ENCODE data around the gene INAFM2. TPM values are rescaled to one million over a fixed set of nuclear protein-coding genes. Genes with fewer than 3 reads are reported as not detected.

Gene INAFM2
- total and polyA plus RNA-seq, 2 experiments from 2014 or later: 186 to 217 TPM

DNA sequence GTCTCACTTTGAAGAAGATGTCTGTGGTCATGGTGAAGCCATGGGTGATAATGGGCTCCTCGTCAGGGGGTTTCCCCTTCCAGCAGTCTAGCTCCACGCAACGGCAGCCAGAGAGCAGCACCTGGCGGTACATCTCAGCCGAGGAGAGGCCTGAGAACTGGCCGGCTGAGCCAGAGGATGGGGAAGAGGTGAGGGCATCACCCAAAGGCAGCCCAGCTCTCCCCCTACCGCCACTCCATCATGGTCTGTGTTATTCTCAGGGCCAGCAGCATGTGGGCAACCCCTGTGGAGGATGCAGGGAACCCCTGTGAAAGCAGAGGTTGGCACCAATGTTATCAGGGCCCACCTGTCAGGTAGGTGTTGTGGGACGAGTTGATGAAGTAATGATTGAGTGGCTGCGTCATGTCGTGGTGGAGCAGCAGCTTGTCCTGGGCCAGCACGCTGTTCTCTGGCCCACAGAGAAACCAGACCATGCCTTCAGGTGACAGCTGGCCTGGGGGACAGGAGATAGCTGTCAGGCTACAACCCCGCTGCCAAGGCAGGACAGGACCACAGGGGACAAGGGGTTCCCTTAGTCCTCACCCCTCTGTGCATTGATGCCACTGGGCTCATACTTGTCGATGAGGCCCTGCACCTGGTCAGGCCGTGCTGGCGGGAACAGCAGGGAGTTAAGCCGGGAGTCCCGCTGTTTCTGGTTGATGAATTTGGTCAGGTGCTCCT lies 25.1 kb upstream of the INAFM2 start:
- no peak for DNase-seq (ENCODE audit: low read depth in 1 of 2, low spot score in 1 of 2)
- TF ChIP-seq, protein P1, sequence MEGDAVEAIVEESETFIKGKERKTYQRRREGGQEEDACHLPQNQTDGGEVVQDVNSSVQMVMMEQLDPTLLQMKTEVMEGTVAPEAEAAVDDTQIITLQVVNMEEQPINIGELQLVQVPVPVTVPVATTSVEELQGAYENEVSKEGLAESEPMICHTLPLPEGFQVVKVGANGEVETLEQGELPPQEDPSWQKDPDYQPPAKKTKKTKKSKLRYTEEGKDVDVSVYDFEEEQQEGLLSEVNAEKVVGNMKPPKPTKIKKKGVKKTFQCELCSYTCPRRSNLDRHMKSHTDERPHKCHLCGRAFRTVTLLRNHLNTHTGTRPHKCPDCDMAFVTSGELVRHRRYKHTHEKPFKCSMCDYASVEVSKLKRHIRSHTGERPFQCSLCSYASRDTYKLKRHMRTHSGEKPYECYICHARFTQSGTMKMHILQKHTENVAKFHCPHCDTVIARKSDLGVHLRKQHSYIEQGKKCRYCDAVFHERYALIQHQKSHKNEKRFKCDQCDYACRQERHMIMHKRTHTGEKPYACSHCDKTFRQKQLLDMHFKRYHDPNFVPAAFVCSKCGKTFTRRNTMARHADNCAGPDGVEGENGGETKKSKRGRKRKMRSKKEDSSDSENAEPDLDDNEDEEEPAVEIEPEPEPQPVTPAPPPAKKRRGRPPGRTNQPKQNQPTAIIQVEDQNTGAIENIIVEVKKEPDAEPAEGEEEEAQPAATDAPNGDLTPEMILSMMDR (IDR thresholded peaks at IDR 0.05; ENCODE audit: low read depth, low read length): no peak
- Histone ChIP-seq H3K4me3 (no peak overlapping the region), H3K4me1 (ENCODE audit: low read depth) (peaks cover 64% of the 10 kb centered on the region), H3K9me3 (ENCODE audit: low read depth) (no peaks in the 10 kb centered on the region), H3K27me3 (no peaks in the 10 kb centered on the region), H3K27ac (no peak overlapping the region), H3K36me3 (no peaks in the 10 kb centered on the region)

DNA sequence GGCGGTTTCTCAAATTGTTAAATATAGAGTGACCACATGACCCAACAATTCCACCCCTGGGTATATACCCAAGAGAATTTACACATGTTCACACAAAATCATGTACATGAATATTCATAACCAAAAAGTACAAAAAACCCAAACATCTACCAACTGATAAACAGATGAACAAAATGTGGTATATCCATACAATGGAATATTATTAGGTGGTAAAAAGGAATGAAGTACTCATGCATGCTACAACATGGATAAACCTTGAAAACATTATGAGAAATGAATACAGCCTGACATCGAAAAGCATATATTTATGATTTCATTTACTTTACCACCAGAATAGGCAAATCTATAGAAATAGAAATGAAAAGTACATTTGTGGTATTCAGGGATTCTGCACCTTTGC lies 23.1 kb upstream of the INAFM2 start:
- TF ChIP-seq, protein P1 (IDR thresholded peaks at IDR 0.05; ENCODE audit: low read depth, low read length): no peak
- H3K27ac ChIP-seq: peak overlapping the region; percentile 97
- DNase-seq (ENCODE audit: low read depth in 1 of 2, low spot score in 1 of 2): no peak

DNA sequence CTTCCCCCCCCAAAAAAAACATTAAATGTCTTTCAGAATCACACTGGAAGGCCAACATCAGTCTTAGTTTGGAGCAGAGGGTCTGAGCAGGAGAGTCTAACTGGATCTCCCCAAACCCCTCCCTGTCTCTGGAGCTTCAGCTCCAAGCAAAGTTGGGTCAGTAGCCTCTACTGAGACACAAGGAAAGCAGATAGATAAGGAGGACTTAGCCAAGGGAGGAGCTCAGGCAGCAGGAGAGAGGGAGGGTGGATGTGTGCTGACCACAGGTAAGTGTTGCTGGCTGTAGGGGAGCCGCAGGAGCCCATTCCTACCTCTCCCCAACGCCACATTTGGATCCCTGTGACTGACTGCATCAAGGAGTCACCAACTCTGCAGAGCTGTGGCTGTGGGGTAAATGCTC lies 22.7 kb upstream of the INAFM2 start:
- DNase-seq (ENCODE audit: low read depth in 1 of 2, low spot score in 1 of 2): no peak
- Histone ChIP-seq H3K4me1 (ENCODE audit: low read depth) (peaks cover 48% of the 10 kb centered on the region), H3K27ac (peak overlapping the region; percentile 97), H3K27me3 (no peaks in the 10 kb centered on the region), H3K36me3 (no peaks in the 10 kb centered on the region), H3K9me3 (ENCODE audit: low read depth) (no peaks in the 10 kb centered on the region), H3K4me3 (no peak overlapping the region)
- TF ChIP-seq, protein P1 (IDR thresholded peaks at IDR 0.05; ENCODE audit: low read depth, low read length): no peak

More for the DNA sequence above, 23.1 kb upstream of the INAFM2 start:
- H3K4me1 ChIP-seq (ENCODE audit: low read depth): peaks cover 51% of the 10 kb centered on the region
- H3K36me3 ChIP-seq: no peaks in the 10 kb centered on the region
- no peak overlapping the region for H3K4me3 ChIP-seq
- H3K9me3 ChIP-seq (ENCODE audit: low read depth): no peaks in the 10 kb centered on the region
- no peaks in the 10 kb centered on the region for H3K27me3 ChIP-seq

DNA sequence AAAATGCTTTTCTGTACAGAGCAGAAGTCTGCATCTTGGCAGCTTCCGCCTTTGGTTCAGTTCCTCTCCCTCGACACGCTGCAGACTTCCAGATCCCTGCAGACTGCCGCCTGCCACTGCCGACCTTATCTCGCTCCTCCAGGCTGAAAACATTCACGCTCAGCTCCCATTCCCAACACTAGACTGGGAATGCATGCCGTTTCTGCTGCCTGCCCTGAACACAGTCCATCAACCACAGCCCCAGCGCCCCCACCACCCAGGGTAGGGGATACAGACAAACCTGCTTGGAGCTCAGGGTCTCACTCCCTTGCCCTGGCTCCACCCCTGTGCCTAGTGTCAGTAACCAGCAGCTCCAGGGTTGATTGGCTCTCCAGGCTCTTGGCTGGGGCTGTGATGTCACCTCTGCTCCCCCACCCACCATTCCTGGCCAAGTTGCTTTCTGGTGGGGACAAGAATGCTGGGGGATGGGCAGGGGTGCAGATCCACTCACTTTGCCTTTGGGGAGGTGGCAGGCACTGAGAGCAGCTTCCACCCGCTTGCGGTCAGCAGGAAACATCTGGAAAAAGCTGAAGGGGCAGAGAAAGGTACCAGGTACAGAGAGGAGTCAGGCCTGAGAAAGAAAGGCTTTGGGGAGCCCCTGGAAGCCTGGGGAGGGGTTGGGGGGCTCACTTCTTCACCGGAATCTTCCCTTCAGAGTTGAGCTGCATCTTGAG lies 21.9 kb upstream of the INAFM2 start:
- Histone ChIP-seq H3K4me3 (no peak overlapping the region), H3K27ac (peak overlapping the region; percentile 97), H3K27me3 (no peaks in the 10 kb centered on the region), H3K9me3 (ENCODE audit: low read depth) (no peaks in the 10 kb centered on the region), H3K4me1 (ENCODE audit: low read depth) (peaks cover 42% of the 10 kb centered on the region), H3K36me3 (no peaks in the 10 kb centered on the region)
- DNase-seq (ENCODE audit: low read depth in 1 of 2, low spot score in 1 of 2): peak; percentile 53 to 88
- TF ChIP-seq, protein P1 (IDR thresholded peaks at IDR 0.05; ENCODE audit: low read depth, low read length): no peak

DNA sequence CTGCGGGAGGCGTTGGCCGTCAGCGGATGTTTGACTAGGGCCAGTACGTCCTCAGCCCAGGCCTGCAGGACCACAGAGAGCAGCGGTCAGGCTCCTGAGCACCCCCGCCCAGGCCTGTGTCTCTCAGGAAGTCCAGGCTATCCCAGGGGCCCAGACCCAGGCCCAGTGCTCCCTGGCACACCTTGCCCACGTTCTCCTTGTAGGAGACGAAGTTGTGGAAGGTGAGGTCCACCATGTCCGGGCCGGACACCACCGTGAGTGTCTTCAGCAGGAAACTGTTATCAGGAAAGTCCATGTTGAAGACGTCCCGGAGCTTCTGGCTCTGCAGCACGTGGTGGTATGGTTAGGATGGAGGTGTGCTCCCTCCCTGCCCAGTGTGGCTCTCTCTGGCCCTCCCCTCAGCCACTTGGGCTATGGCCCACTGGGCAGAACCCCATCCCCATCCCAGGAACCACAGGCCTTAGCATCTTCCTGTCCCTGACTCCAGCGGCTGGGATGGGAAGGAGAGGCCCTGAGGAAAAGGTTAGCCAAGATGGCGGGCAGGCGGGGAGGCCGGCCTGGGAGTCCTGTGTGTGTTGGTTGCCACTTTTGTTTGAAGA lies 21.1 kb upstream of the INAFM2 start:
- Histone ChIP-seq H3K36me3 (no peaks in the 10 kb centered on the region), H3K9me3 (ENCODE audit: low read depth) (no peaks in the 10 kb centered on the region), H3K27ac (peak overlapping the region; percentile 97), H3K4me3 (no peak overlapping the region), H3K27me3 (no peaks in the 10 kb centered on the region), H3K4me1 (ENCODE audit: low read depth) (peaks cover 42% of the 10 kb centered on the region)
- TF ChIP-seq, protein P1 (IDR thresholded peaks at IDR 0.05; ENCODE audit: low read depth, low read length): no peak
- no peak for DNase-seq (ENCODE audit: low read depth in 1 of 2, low spot score in 1 of 2)

All from cardiac muscle cell (in vitro differentiated cells and primary cell).